DOHH2 (cell line): ENCODE measurements around the gene FEM1B.

Experiments
- CTCF ChIP-seq: fragments of 200-600 bp; sonication (generic); IDR thresholded peaks from one replicate; pipeline ENCODE4 v1.5.1; 2014; ENCODE audit warnings: antibody characterized with exemption, mild to moderate bottlenecking, low read depth, low read length; ENCODE audit not compliant: poor library complexity, severe bottlenecking
- EZH2phosphoT487 ChIP-seq: fragments of 200-600 bp; sonication (generic); IDR thresholded peaks from 2 replicates; pipeline ENCODE4 v1.6.1; 2017; ENCODE audit warnings: borderline replicate concordance, mild to moderate bottlenecking, antibody characterized with exemption, low read length, moderate library complexity, mixed read lengths

DNA sequence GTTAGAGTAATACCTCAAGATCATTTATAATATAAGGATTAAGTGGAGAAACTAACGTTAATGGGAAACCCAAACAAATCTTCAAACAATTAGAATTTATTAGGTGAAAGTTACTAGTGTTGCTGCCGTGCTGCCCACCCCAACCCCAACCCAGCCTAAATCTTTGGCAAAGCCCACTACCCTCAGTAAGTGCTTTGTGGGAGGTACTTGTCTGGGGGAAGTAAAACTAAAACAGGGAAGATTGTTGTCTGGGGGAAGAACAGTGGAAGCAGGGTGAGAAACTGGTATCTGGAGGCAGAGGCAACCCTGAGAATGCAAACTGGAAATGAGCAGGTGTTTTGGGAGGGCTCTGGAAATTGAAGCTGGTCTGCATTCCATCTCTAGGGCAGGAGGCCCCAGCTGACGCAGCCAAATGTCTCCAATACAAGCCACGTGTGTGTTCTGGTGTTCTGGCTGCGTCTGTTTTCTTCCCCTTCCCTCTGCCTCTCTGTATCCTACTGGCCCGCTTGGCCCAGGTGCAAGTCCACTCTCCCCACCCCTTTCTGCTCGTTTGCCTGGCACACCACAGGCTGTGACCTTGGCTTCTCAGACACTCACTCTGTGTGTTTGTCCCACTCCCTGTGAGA lies 32.7 kb downstream of the FEM1B start:
- no peak for TF ChIP-seq CTCF
- TF ChIP-seq EZH2phosphoT487: no peak
